SW480 (cell line): Measurements from ENCODE around the gene BCL2L1.

ENCODE experiments used
- DNase-seq: peaks from one replicate; pipeline ENCODE4 v3.0.0-alpha.2; 2016; ENCODE audit warnings: low spot score

Gene BCL2L1

GRCh38 chr20:31723319-31724078 lies 831 bp upstream of the BCL2L1 start:
- DNase-seq, result peak; percentile 98

GRCh38 chr20:31723069-31723318 lies 326 bp upstream of the BCL2L1 start:
- DNase-seq, result no peak

GRCh38 chr20:31721408-31722256 lies 1.0 kb downstream of the BCL2L1 start:
- DNase-seq, result peak; percentile 52

- peak; percentile 68 for DNase-seq
Measured at GRCh38 chr20:31720486-31721407, 1.9 kb downstream of the BCL2L1 start.

GRCh38 chr20:31719644-31720485 lies 2.8 kb downstream of the BCL2L1 start:
- DNase-seq, result peak; percentile 96

- peak; percentile 68 for DNase-seq
Measured at GRCh38 chr20:31718952-31719643, 3.6 kb downstream of the BCL2L1 start.

- DNase-seq, result no peak
Measured at GRCh38 chr20:31717478-31718201, 5.0 kb downstream of the BCL2L1 start.

- no peak for DNase-seq
Measured at GRCh38 chr20:31716818-31717477, 5.7 kb downstream of the BCL2L1 start.

- DNase-seq, result no peak
Measured at GRCh38 chr20:31716351-31716750, 6.3 kb downstream of the BCL2L1 start.

GRCh38 chr20:31715766-31716165 lies 6.9 kb downstream of the BCL2L1 start:
- no peak for DNase-seq

GRCh38 chr20:31713312-31714273 lies 9.1 kb downstream of the BCL2L1 start:
- peak; percentile 98 for DNase-seq

- peak; percentile 98 for DNase-seq
Measured at GRCh38 chr20:31712564-31713311, 9.9 kb downstream of the BCL2L1 start.

- no peak for DNase-seq
Measured at GRCh38 chr20:31712112-31712553, 10.5 kb downstream of the BCL2L1 start.

GRCh38 chr20:31711179-31712111 lies 11.2 kb downstream of the BCL2L1 start:
- no peak for DNase-seq

- no peak for DNase-seq
Measured at GRCh38 chr20:31710423-31711108, 12.1 kb downstream of the BCL2L1 start.

- DNase-seq, result no peak
Measured at GRCh38 chr20:31709939-31710338, 12.7 kb downstream of the BCL2L1 start.
